Naive thymus-derived CD8-positive, alpha-beta T cell (primary cell): ENCODE results near the gene ATP8A2. TPM values are rescaled to one million over a fixed set of nuclear protein-coding genes. Genes with fewer than 3 reads are reported as not detected.

Source experiments
- ATAC-seq, 2 donors: fragments of 150-1000 bp; cut with Tn5 transposase in 1 of 2; sonication (Bioruptor Pico), chemical (Tn5 transposase) in 1 of 2; 1 replicate in 1 of 2; 2 replicates in 1 of 2; pipeline ENCODE4 v1.10.0; 2021; ENCODE audit warnings: mild to moderate bottlenecking in 2 of 2, moderate library complexity in 2 of 2
- POLR2A ChIA-PET: fragments of 350-600 bp; sonication (Branson Sonifier 250); formaldehyde crosslinking; loops from one replicate; lab custom pipeline; 2021; ENCODE audit warnings: antibody characterized with exemption; lab: Charles Lee
- DNase-seq, 10 donors: peaks; one replicate each; pipeline versions ENCODE4 v3.0.0 to v3.0.0-alpha.2; 2020 to 2022
- H3K27ac Mint-ChIP-seq, 10 donors: one replicate each; pipeline ENCODE4 v1.8.0; 2020 to 2022; ENCODE audit warnings: mild to moderate bottlenecking in 10 of 10, mixed read lengths in 10 of 10, moderate library complexity in 4 of 10, inconsistent platforms in 1 of 10
- H3K27me3 Mint-ChIP-seq, 5 donors: one replicate each; pipeline ENCODE4 v1.8.0; 2021 to 2022; ENCODE audit warnings: mixed read lengths in 5 of 5
- H3K36me3 Mint-ChIP-seq, 3 donors: one replicate each; pipeline ENCODE4 v1.8.0; 2020 to 2022; ENCODE audit warnings: mixed read lengths in 3 of 3, mild to moderate bottlenecking in 2 of 3, inconsistent platforms in 1 of 3
- H3K4me1 Mint-ChIP-seq, 4 donors: one replicate each; pipeline ENCODE4 v1.8.0; 2021 to 2022; ENCODE audit warnings: mixed read lengths in 4 of 4
- H3K4me3 Mint-ChIP-seq, 10 donors: one replicate each; pipeline ENCODE4 v1.8.0; 2020 to 2022; ENCODE audit warnings: mild to moderate bottlenecking in 10 of 10, mixed read lengths in 10 of 10, moderate library complexity in 6 of 10, inconsistent platforms in 1 of 10
- H3K9me3 Mint-ChIP-seq, 9 donors: one replicate each; pipeline ENCODE4 v1.8.0; 2020 to 2022; ENCODE audit warnings: mixed read lengths in 9 of 9, mild to moderate bottlenecking in 3 of 9, inconsistent platforms in 1 of 9, moderate library complexity in 1 of 9
- polyA plus RNA-seq, 3 donors: library from polyadenylated mRNA; unstranded; fragments of 300-500 nt; fragmentation: Illumina TruSeq; gene quantifications; one replicate each; pipeline ENCODE4 v1.2.3, GENCODE V29; 2021
- total RNA-seq, 8 experiments: library from RNA in 2 of 8; stranded (reverse) in 2 of 8; gene quantifications; one replicate each; pipeline ENCODE4 v1.2.3 and lab custom pipeline; 2021 to 2026

ATP8A2 gene
- total and polyA plus RNA-seq, 5 experiments from 2014 or later: 0.69 to 3.8 (median 2.9) TPM

GRCh38 chr13:26010487-26011207 lies 638.9 kb downstream of the ATP8A2 start:
- peak overlapping the region in 6 of 10 donors; percentile 6 to 85 (median 32) for H3K4me3 Mint-ChIP-seq
- H3K27ac Mint-ChIP-seq: peak overlapping the region in 8 of 10 donors; percentile 36 to 98 (median 96)
- DNase-seq (no peak), ATAC-seq (no peak)
- H3K36me3 Mint-ChIP-seq: peaks cover 3 to 13% (median 11%) of the 10 kb centered on the region in 3 donors
- H3K4me1 Mint-ChIP-seq: peaks cover 13 to 45% (median 30%) of the 10 kb centered on the region in 4 donors
- POLR2A ChIA-PET: interaction anchor here (0.8 to 1.2 kb wide), 3 partner anchors 15 to 39 kb away, joined by 3 read pairs; no protein-coding TSS in a partner anchor
- peaks cover 0 to 4% (median 0%) of the 10 kb centered on the region in 5 donors for H3K27me3 Mint-ChIP-seq
- peaks cover 0 to 6% (median under 1%) of the 10 kb centered on the region in 9 donors for H3K9me3 Mint-ChIP-seq

GRCh38 chr13:26011208-26011573 lies 639.4 kb downstream of the ATP8A2 start:
- Mint-ChIP-seq H3K4me3 (peak overlapping the region; percentile 30 to 95 (median 88)), H3K36me3 (peaks cover 3 to 13% (median 8%) of the 10 kb centered on the region in 3 donors), H3K27me3 (peaks cover 0 to 4% (median 0%) of the 10 kb centered on the region in 5 donors), H3K27ac (peak overlapping the region; percentile 85 to 98 (median 96)), H3K4me1 (peaks cover 14 to 51% (median 32%) of the 10 kb centered on the region in 4 donors), H3K9me3 (peaks cover 0 to 6% (median 0%) of the 10 kb centered on the region in 9 donors)
- POLR2A ChIA-PET: interaction anchor here (0.8 to 2.4 kb wide), 4 partner anchors 15 to 58 kb away, joined by 3 to 7 read pairs (median 3); no protein-coding TSS in a partner anchor
- ATAC-seq: no peak
- DNase-seq: no peak

DNA sequence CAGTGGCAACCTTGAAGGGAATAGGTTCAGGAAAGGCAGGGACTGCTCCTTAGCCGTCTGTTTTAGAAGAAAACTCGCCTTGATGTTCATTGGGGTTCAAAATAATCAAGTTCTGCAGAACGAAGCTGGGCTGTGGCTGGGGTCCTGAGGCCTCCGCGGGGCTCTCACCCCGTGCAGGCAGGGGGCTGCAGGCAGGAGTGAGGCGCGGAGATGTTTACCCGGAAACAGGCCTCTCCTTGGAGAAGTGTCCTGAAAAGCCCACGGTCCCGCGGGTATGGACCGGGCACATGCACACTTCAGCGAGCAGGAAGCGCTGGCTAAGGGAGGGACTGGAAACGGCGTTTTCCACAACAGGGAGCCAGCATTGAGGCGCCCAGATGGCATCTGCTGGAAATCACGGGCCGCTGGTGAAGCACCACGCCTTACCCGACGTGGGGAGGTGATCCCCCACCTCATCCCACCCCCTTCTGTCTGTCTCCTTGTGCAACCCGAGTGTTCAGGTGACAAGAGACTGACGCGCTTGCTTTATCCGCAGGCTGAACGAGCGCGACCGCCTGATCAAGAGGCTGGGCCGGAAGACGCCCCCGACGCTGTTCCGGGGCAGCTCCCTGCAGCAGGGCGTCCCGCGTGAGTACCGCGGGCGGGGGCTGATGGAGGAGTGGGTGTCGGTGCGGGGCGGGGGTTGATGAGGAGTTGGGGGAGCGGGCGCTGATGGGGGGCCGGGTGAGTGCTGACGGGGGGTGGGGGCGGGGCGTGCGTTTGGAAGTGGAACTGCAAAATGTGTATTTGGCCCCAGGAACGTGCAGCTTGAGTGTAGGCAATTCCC lies 640.4 kb downstream of the ATP8A2 start:
- Mint-ChIP-seq H3K36me3 (peaks cover 3 to 10% (median 8%) of the 10 kb centered on the region in 3 donors), H3K9me3 (peaks cover 0 to 6% (median 0%) of the 10 kb centered on the region in 9 donors), H3K4me3 (peak overlapping the region; percentile 81 to 95 (median 88)), H3K27ac (peak overlapping the region; percentile 85 to 98 (median 96)), H3K27me3 (peaks cover 0 to 4% (median 0%) of the 10 kb centered on the region in 5 donors), H3K4me1 (peaks cover 18 to 59% (median 40%) of the 10 kb centered on the region in 4 donors)
- POLR2A ChIA-PET: interaction anchor here (0.8 to 2.4 kb wide), 8 partner anchors 10 to 137 kb away, joined by 3 to 9 read pairs (median 4); no protein-coding TSS in a partner anchor
- ATAC-seq (peak; percentile 96 to 98), DNase-seq (peak; percentile 54 to 91 (median 82))

DNA sequence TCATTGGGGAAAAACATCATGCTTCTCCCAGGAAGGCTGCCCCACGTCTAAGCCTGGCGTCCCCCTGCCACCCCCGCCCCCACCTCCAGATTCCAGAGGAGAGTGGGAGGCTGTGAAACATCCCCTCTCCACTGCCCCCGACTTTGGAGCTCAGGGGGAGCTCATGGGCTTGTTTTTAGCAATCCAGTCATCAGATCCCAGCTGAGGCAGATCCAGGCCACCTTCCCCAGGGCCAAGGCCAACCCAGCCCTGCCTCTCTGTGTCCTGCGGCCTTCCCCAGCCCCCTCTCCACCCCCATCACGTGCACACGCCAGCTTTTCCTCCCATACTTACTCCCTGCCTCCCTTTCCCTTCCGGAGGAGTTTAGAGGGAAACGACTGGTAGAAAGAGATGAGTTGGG lies 641.2 kb downstream of the ATP8A2 start:
- Mint-ChIP-seq H3K27me3 (peaks cover 0 to 4% (median 0%) of the 10 kb centered on the region in 5 donors), H3K4me1 (peaks cover 21 to 59% (median 45%) of the 10 kb centered on the region in 4 donors), H3K9me3 (peaks cover 0 to 6% (median 0%) of the 10 kb centered on the region in 9 donors)

DNA sequence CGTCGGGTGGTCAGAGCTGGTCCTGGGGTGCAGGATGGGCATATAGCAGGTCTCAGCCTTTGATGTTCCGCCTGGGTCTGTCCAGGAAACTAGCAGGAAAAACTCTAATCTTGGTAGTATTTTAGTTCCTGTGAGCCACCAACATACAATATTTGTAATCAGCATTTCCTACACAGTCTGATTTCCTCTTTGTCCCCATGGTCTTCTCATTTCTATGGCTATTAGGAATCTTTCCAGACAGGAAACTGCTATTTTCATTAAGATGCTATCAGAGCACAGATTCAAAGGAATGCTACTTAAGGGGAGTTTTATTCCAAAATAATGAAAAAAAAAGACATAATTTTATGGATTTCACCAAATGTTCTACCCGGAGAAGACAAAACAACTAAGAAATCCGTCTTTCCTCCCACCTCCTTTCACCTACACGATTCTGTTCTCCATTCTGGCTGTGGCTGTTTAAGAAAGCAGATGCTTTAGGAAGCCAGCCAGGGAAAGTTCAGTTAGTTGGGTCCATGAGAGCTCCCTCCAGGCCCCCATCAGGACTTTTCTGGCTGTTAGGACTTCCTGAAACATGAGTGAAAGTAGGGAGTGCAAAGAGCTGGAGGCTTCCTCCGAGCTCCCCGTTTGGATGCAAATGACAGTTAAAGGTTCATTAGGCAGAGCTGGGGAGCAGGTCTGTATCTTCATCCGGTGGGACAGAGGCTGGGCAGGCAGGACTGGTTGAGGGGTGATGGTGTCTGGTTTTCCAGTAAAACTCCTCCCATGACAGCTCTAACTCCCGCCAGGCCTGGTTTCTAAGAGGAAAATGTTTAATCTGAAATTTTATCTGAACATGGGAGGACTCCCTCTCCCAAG lies 643.7 kb downstream of the ATP8A2 start:
- ATAC-seq: no peak
- H3K27me3 Mint-ChIP-seq: no peaks in the 10 kb centered on the region
- H3K36me3 Mint-ChIP-seq: peaks cover 9 to 21% (median 18%) of the 10 kb centered on the region in 3 donors
- H3K9me3 Mint-ChIP-seq: peaks cover 0 to 10% (median 0%) of the 10 kb centered on the region in 9 donors
- peak overlapping the region in 8 of 10 donors; percentile 77 to 98 (median 96) for H3K27ac Mint-ChIP-seq
- peak overlapping the region in 2 of 10 donors; percentile 34 to 49 for H3K4me3 Mint-ChIP-seq
- DNase-seq: no peak
- H3K4me1 Mint-ChIP-seq: peaks cover 25 to 75% (median 52%) of the 10 kb centered on the region in 4 donors
- POLR2A ChIA-PET: no interaction called here

More for the DNA sequence above, 641.2 kb downstream of the ATP8A2 start:
- Mint-ChIP-seq H3K27ac (peak overlapping the region; percentile 85 to 98 (median 96)), H3K4me3 (peak overlapping the region; percentile 81 to 95 (median 88)), H3K36me3 (peaks cover 3 to 9% (median 8%) of the 10 kb centered on the region in 3 donors)
- POLR2A ChIA-PET: interaction anchor here (0.6 to 2.4 kb wide), 7 partner anchors 10 to 138 kb away, joined by 3 to 9 read pairs (median 5); no protein-coding TSS in a partner anchor
- no peak for DNase-seq
- ATAC-seq: no peak

- POLR2A ChIA-PET: no interaction called here
- no peak for DNase-seq
- Mint-ChIP-seq H3K9me3 (peaks cover 0 to 17% (median 4%) of the 10 kb centered on the region in 9 donors), H3K27ac (peak overlapping the region in 8 of 10 donors; percentile 77 to 98 (median 96)), H3K4me1 (peaks cover 25 to 80% (median 52%) of the 10 kb centered on the region in 4 donors), H3K36me3 (peaks cover 16 to 27% (median 25%) of the 10 kb centered on the region in 3 donors), H3K4me3 (peak overlapping the region in 3 of 10 donors; percentile 34 to 65 (median 49)), H3K27me3 (no peaks in the 10 kb centered on the region)
- no peak for ATAC-seq
Measured at GRCh38 chr13:26016189-26016588, 644.4 kb downstream of the ATP8A2 start.

DNA sequence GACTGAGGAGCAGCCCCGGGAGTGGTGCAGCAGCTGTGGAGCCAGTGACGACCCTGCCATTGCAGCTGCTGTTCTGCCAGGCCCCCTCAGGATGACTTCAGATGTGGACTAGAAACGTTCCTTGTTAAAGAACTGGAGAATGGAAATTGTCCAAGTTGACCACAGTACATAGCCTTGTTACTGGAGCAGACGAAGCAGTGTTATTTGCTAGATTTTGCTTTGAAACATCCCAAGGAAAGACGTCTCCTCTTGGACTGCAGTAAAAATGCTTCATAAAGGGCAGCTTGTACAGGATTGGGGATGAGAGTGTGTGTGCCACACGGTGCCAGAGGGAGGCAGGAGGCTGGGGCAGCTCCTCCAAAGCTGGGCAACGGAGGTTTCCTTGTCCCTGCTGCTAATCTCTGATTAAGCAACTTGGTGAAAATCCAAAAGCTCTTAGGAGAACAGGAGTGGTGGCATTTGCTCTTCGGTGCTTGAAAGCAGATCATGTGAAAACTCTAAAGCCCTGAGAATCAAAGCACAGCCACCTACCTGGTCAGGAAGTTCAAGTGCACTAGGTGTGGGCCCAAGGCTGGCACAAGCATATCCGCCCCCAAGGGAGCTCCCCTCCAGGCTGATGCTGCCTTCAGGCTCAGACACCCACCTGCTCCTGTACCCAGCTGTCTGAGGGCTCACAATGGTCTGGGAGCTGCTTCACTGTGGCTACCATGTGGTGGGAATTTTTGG lies 645.6 kb downstream of the ATP8A2 start:
- peaks cover 24 to 77% (median 44%) of the 10 kb centered on the region in 4 donors for H3K4me1 Mint-ChIP-seq
- POLR2A ChIA-PET: interaction anchor here (0.8 to 1.9 kb wide), 6 partner anchors 9 to 118 kb away, joined by 3 to 6 read pairs (median 4); partner anchors contain the start of gene SHISA2
- no peaks in the 10 kb centered on the region for H3K27me3 Mint-ChIP-seq
- peaks cover 0 to 23% (median 4%) of the 10 kb centered on the region in 9 donors for H3K9me3 Mint-ChIP-seq
- peak; percentile 97 for ATAC-seq
- H3K4me3 Mint-ChIP-seq: peak overlapping the region in 6 of 10 donors; percentile 22 to 77 (median 61)
- peak overlapping the region; percentile 45 to 98 (median 96) for H3K27ac Mint-ChIP-seq
- H3K36me3 Mint-ChIP-seq: peaks cover 20 to 32% (median 30%) of the 10 kb centered on the region in 3 donors
- DNase-seq: peak in 8 of 10 donors; percentile 11 to 74 (median 50)

GRCh38 chr13:26017932-26018665 lies 646.3 kb downstream of the ATP8A2 start:
- H3K27me3 Mint-ChIP-seq: no peaks in the 10 kb centered on the region
- peak overlapping the region; percentile 45 to 98 (median 96) for H3K27ac Mint-ChIP-seq
- H3K4me3 Mint-ChIP-seq: peak overlapping the region in 7 of 10 donors; percentile 16 to 77 (median 57)
- no peak for DNase-seq
- peaks cover 20 to 71% (median 39%) of the 10 kb centered on the region in 4 donors for H3K4me1 Mint-ChIP-seq
- peak; percentile 54 to 55 for ATAC-seq
- H3K9me3 Mint-ChIP-seq: peaks cover 0 to 23% (median 4%) of the 10 kb centered on the region in 9 donors
- POLR2A ChIA-PET: interaction anchor here (0.8 to 1.9 kb wide), 6 partner anchors 8 to 118 kb away, joined by 3 to 6 read pairs (median 4); partner anchors contain the start of gene SHISA2
- peaks cover 20 to 32% (median 30%) of the 10 kb centered on the region in 3 donors for H3K36me3 Mint-ChIP-seq

DNA sequence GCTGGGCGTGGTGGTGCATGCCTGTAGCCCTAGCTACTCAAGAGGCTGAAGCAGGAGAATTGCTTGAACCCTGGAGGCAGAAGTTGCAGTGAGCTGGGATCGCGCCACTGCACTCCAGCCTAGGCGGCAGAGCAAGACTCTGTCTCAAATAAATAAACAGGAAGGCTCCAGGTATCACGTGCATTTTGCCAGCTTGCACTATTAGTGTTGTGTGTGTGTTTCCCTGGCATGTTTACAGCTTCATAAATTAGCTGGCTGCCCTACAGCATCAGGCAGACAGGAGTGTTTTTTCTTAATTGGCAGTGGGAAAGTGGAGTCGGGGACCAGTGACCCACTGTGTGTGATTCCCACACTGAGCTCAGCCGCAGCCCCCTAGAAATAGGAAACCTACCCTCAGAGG lies 647.5 kb downstream of the ATP8A2 start:
- Mint-ChIP-seq H3K4me1 (peaks cover 16 to 59% (median 31%) of the 10 kb centered on the region in 4 donors), H3K4me3 (no peak overlapping the region), H3K9me3 (peaks cover 0 to 20% (median 2%) of the 10 kb centered on the region in 9 donors), H3K27me3 (no peaks in the 10 kb centered on the region), H3K36me3 (peaks cover 19 to 26% (median 26%) of the 10 kb centered on the region in 3 donors), H3K27ac (peak overlapping the region in 6 of 10 donors; percentile 33 to 98 (median 77))
- POLR2A ChIA-PET: interaction anchor here (1.2 kb wide), 1 partner anchor 138 kb away, joined by 3 read pairs; no protein-coding TSS in a partner anchor
- ATAC-seq (no peak), DNase-seq (no peak)
